ENCODE measurements around the gene ERGIC1. TPM values are rescaled to one million over a fixed set of nuclear protein-coding genes. Genes with fewer than 3 reads are reported as not detected.

Gene ERGIC1
- total and polyA plus RNA-seq, 10 of the 15 experiments (the other 5 are each of a cell fraction or from before 2014, with no cell fraction given), result 8.8 to 104 (median 76.3) TPM

DNA sequence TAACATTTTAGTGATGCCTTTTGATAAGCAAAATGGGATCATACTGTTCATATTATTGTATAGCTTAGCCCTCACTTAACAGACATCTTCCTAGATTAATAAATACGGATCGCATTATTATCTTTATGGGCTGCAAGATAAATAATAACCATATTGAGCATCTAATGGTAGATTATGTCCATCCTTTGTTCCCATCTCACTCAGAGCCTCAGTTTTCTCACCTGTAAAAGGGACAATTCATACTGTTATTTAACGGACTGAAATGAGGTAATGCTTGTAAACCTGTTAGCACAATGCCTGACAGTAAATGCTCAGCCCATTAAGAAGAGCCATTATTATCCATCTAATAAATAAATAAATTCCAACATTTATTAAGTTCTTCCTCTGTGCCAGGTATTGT is 122.2 kb downstream of the ERGIC1 start:
- Histone ChIP-seq H3K27me3 (replicated peaks in 1 of 2; ENCODE audit: control insufficient read depth in 2 of 2, insufficient read depth in 2 of 2, low read length in 1 of 2) (no peaks in the 10 kb centered on the region), H3K27ac (ENCODE audit: control insufficient read depth, insufficient read depth) (no peak overlapping the region), H2AFZ (ENCODE audit: control insufficient read depth, low read depth, low read length) (no peak overlapping the region), H3K9me3 (replicated peaks; ENCODE audit: control insufficient read depth, insufficient read depth, low read length) (no peaks in the 10 kb centered on the region), H3K9ac (ENCODE audit: control insufficient read depth, insufficient read depth, low read length) (no peak overlapping the region), H3K4me3 (no peak overlapping the region), H3K4me1 (ENCODE audit: control insufficient read depth, insufficient read depth, low read length) (no peaks in the 10 kb centered on the region; the same call in 1 of the 2 replicates), H3K79me2 (ENCODE audit: control insufficient read depth, insufficient read depth, low read length) (peaks cover 12% of the 10 kb centered on the region), H3K4me2 (ENCODE audit: control insufficient read depth, insufficient read depth) (no peak overlapping the region), H4K20me1 (ENCODE audit: control insufficient read depth, insufficient read depth) (no peaks in the 10 kb centered on the region), H3K36me3 (ENCODE audit: control insufficient read depth in 2 of 2, insufficient read depth in 2 of 2, low read length in 1 of 2) (peaks cover 0 to 6% of the 10 kb centered on the region in 2 experiments; a peak in 1 of 4 replicates)
- intact Hi-C loops (cut with micrococcal nuclease; ENCODE audit: unreplicated experiment), result no loop called here
- DNase-seq (ENCODE audit: low read depth, low spot score), result no peak
- in situ Hi-C loops (cut with MboI), result no loop called here
- ChIA-PET SMC1A (ENCODE audit: uncharacterized antibody, unreplicated experiment) (no interaction called here), RAD21 (ENCODE audit: unreplicated experiment) (no interaction called here), CTCF (interaction anchor here (0.9 kb wide), 1 partner anchor 241 kb away, joined by 3 read pairs; no protein-coding TSS in a partner anchor), POLR2A (no interaction called here)
- WGBS (ENCODE audit: insufficient coverage, insufficient replicate concordance, low lambda C conversion rate, missing lambda C conversion rate), result 92% methylated on average over 3 of the region's 3 CpGs
- TF ChIP-seq, protein P1, sequence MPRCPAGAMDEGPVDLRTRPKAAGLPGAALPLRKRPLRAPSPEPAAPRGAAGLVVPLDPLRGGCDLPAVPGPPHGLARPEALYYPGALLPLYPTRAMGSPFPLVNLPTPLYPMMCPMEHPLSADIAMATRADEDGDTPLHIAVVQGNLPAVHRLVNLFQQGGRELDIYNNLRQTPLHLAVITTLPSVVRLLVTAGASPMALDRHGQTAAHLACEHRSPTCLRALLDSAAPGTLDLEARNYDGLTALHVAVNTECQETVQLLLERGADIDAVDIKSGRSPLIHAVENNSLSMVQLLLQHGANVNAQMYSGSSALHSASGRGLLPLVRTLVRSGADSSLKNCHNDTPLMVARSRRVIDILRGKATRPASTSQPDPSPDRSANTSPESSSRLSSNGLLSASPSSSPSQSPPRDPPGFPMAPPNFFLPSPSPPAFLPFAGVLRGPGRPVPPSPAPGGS (IDR thresholded peaks at IDR 0.05; ENCODE audit: borderline replicate concordance, insufficient read depth, low read depth, low read length, poor library complexity, severe bottlenecking), result no peak
- TF ChIP-seq, protein P2, sequence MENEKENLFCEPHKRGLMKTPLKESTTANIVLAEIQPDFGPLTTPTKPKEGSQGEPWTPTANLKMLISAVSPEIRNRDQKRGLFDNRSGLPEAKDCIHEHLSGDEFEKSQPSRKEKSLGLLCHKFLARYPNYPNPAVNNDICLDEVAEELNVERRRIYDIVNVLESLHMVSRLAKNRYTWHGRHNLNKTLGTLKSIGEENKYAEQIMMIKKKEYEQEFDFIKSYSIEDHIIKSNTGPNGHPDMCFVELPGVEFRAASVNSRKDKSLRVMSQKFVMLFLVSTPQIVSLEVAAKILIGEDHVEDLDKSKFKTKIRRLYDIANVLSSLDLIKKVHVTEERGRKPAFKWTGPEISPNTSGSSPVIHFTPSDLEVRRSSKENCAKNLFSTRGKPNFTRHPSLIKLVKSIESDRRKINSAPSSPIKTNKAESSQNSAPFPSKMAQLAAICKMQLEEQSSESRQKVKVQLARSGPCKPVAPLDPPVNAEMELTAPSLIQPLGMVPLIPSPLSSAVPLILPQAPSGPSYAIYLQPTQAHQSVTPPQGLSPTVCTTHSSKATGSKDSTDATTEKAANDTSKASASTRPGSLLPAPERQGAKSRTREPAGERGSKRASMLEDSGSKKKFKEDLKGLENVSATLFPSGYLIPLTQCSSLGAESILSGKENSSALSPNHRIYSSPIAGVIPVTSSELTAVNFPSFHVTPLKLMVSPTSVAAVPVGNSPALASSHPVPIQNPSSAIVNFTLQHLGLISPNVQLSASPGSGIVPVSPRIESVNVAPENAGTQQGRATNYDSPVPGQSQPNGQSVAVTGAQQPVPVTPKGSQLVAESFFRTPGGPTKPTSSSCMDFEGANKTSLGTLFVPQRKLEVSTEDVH (IDR thresholded peaks at IDR 0.05; ENCODE audit: low read depth, partially characterized antibody), result no peak
- TF ChIP-seq SMAD1 (IDR thresholded peaks at IDR 0.05; ENCODE audit: low read depth, partially characterized antibody) (no peak), CREB1 (IDR thresholded peaks at IDR 0.05; ENCODE audit: low read depth) (no peak), MYC (IDR thresholded peaks at IDR 0.05; ENCODE audit: insufficient read depth, insufficient read length, insufficient replicate concordance, low read length, severe bottlenecking) (no peak), BRCA1 (IDR thresholded peaks at IDR 0.05; ENCODE audit: low read depth, low read length) (no peak), HDAC2 (IDR thresholded peaks at IDR 0.05) (no peak)
- FAIRE-seq, result no peak
- no TSS peak for BruUV-seq (replicated peaks)
- ATAC-seq, result no peak
